Stimulated activated CD8-positive, alpha-beta memory T cell treated with anti-CD3 and anti-CD28 coated beads, Interleukin-4, amount 100 ng/mL, for 24 hours (primary cell): ENCODE data around the gene TBXAS1.
"Not testable (repeated sequence)": the region's sequence is repeated elsewhere in the genome, so short reads cannot be mapped to it uniquely, and the experiment has no call there.

Source experiments
- DNase-seq: peaks from one replicate; pipeline ENCODE4 v3.0.0-alpha.2; 2020; ENCODE audit warnings: low read depth

Gene TBXAS1

DNA sequence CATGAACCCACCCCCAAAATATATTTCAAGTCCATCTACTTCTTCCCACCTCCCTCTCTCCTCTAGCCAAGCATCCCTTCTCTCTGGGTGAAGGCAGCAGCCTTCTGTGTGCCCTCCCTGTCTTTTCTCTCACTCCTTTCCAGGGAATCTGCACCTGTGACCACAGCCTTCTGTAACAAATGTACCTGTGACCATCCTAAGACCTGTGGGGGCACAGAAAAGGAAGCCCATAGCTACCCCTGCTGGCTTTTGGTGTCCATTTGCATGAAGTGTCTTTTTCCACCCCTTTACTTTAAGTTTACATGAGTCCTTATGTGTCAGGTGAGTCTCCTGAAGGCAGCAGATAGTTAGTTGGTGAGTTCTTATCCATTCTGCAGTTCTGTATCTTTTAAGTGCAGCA, 2.0 kb upstream of the TBXAS1 start:
- DNase-seq, result no peak

DNA sequence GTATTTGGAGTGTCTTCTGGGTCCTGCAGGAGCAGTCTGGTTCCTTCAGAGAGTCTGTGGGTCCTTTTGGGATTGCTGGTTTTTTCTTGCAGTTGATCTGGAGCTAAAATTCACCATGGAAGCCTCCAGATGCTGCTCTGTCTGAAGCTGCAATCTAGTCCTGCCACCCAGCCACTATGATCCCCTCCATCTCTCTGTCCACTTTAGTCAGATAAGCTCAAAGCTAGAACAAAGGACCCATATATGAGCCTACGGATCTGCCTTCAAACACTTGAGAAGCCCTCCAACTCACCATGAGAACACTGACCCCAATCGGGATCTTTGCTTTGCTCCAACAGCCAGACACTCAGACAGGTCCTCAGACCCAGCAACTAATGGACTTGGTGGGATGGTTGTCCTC, 618 bp upstream of the TBXAS1 start:
- DNase-seq, result no peak

DNA sequence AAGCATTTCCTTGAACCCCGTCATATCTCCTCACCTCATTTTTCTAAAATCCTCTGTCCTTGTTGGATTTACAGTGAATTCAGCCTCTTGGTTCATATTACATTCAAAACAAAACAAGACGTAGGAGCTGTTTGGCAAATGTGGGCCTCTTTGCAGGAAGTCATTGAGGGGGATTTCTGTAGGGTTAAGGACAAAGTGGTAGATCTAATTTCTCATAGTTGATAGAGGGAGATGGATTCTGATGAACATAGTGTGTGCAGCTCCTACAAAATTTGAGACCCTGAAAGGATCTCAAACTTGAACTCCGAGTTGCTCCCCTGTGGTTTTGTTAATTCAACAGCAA, 682 bp downstream of the TBXAS1 start:
- DNase-seq, result no peak

DNA sequence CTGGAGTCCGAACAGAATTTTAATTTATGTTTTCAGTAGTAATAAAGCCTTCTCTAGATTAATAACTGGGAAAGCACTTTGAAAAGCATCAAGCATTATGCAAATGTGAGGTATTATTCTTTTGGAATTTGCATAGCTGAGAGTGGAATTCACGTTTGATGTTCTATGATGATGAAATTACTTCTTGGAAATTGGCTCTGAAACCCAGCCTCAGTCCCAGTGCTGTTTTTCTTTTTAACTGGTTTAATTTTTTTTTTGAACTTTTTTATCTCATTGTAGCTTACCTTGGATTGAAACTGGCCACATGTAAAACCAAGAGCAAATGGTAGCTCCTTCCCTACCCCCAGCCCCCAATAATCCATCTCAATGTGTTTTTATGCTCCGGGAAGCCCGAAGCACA, 1.2 kb downstream of the TBXAS1 start:
- no peak for DNase-seq

DNA sequence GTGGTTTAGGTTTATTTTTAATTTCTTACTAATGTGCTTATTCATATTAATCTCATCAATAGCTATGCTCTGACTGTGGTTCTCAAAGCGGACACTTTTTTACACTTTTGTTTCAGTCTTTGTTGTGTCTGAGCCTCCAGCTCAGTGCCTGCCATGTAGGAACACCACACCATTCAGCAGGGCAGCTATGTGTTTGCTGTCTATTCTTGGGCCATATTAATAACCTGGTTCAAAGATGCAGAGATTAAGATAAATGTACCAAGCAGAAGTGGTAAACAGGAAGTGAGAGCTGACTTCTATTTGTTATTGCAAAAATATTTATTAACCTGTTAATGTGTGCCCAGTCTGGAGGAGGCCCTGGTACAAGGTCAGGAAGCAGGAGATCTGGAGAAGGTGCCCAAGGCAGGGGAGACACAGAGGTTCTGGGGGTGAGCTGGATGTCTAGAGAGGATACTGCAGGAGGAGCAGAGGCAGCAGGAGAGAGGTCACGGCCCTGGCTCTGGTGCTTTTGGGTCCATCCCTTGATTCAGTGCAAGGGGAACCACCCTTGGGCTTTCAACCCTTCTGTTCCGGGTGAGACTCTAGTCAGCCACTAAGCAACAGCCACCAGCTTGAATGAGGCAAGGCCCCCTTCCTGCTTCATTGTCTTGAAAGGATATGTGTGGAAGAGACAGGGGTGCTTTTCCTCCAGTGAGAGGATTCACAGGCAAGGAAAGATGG, 1.9 kb downstream of the TBXAS1 start:
- DNase-seq, result no peak

DNA sequence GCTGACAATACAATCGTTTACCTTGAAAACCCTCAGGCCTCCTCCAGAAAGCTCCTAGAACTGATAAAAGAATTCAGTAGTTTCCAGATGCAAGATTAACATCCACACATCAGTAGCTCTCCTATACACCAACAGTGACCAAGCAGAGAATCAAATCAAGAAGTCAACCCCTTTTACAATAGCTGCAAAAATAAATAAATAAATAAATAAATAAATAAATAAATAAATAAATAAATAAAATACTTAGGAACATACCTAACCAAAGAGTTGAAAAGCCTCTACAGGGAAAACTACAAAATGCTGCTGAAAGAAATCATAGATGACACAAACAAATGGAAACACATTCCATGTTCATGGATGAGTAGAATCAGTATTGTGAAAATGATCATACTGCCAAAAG, 6.8 kb downstream of the TBXAS1 start:
- DNase-seq, result not testable (repeated sequence)

DNA sequence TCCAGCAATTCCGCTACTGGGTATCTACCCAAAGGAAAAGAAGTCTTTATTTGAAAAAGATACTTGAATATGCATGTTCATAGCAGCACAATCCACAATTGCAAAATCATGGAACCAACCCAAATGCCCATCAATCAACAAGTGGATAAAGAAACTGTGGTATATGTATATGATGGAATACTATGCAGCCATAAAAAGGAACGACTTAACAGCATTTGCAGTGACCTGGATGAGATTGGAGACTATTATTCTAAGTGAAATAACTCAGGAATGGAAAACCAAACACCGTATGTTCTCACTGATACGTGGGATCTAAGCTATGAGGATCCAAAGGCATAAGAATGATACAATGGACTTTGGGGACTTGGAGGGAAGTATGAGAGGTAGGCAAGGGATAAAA, 8.2 kb downstream of the TBXAS1 start:
- not testable (repeated sequence) for DNase-seq

DNA sequence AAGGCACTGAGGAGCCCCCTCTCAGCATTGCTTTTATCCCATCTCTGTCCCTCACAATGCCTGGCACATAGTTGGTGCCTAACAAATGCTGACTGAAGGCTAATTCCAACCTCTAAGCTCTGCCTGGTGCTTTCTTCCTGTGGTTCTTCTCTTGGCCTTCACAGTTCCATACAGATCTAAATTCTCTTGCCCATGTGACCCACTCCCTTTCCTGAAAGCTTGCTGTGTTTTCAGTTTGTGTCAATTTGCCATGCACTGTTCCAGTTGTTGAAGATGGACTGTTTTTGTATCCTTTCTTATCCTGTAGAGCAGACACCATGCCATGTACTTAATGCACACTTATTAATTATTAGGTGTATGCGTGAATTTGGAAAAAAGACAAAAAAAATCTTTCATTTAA, 9.2 kb downstream of the TBXAS1 start:
- no peak for DNase-seq

DNA sequence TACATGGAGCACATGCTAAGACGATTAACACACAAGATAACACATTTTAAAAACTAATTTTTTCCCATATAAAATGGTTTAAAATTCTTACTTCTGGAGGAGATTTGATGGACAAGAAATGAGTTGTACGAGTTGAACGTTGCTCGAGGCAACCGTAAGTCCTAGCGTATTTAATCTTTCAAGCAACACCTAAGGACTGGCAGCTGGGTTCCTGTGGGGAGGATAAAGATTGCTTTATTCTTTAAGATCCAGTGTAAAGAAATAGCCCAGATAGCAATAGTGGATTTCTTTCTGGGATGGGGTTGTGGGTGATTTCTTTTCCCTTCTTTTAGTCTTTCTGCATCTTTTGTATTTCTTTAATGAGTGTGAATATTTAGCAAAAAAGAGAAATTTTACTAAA, 9.8 kb downstream of the TBXAS1 start:
- no peak for DNase-seq

DNA sequence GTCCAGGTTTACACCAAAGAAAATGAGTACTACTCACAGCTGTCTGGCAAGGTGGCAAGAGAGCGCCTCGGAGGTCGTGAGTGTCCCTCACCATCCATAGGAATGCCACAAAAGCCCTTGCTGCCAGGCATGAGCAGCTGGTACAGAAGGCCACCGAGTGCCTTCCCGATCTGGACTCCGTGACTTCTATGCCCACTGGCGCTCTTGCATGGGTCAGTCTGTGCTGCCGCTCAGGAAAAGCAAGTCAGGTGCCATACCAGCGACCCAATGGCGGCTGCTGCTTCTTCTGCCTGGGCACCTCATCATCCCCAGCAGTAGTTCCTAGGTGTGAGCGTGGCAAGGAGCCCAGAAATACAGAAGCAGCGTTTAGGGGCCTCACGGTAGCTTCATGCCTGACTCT, 11.7 kb downstream of the TBXAS1 start:
- no peak for DNase-seq

DNA sequence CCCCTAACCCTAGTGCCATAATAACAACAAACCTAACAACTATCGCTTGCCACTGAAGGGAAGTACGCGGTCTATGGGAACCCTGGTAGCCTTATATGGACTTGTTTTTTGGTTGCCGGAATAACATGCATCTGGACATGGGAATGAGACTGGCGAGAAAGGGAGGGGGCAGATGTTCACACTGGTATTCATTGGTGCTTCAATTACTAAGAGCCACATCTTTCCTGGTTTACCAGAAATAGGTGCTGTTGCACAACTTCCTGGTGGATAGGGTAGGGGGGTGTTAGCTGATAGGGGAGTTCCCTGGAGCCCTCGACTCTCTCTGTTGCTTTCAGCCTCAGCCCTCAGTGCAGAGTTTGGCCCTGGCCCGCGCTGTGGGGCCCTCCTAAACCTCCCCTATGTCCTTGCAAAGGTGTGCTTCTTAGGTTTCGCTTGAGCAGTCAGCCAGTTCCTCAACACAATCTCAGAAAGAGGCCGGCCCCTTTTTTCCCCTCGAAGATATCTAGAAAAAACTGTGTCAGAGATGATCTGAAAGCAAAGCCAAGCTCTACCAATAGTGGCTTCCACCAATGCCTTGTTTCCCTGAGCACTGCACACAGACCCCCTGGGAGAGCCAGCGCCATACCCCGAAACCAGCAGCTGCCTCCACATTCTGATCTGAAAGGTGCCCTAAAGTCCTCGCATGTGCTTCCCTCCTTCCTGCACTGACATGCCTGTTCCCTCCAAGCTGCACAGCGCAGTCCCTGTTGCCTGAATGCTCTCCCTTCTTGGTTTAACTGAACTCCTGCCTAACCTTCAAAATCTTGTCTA, 13.5 kb downstream of the TBXAS1 start:
- no peak for DNase-seq

DNA sequence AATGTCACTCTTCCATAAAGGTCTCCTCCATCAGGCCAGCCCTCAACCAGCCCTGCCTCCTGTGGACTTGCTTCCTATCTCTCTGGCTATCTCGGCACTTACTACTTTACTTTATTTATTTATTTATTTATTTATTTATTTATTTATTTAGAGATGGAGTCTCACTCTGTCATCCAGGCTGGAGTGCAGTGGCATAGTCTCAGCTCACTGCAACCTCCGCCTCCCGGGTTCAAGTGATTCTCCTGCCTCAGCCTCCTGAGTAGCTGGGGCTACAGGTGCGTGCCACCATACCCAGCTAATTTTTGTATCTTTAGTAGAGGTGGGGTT, 14.1 kb downstream of the TBXAS1 start:
- not testable (repeated sequence) for DNase-seq

DNA sequence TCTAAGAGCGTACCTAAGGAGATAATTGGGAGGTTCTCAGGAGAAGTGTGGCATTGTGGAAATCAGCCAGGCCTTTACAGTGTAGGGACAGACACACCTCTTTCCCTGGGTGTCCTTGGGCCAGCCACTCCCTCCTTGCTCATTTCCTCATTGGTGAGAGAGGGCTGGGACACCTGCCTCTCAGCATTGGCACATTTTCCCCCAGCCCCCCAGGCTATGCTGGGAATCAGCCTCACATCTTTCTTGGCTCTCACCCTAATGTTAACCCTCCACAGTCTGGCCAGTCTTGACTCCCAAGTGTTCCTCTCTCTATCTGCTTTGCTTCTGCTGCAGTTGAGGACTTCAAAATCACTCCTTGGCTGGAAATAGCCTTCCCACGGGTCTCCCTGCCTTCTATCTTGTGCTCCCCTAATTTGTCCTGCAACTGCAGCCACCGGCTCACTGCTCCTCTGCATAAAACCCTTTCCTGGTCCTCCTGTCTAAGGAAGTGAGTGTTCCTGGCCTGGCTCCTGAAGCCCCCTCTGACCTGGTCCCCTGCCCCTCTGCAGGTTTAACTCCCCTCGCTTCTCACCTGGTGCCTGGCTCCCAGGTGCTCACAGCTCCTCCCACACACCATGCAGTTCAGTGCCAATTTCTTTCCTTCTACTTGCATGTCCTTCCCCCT, 15.8 kb downstream of the TBXAS1 start:
- DNase-seq, result no peak

DNA sequence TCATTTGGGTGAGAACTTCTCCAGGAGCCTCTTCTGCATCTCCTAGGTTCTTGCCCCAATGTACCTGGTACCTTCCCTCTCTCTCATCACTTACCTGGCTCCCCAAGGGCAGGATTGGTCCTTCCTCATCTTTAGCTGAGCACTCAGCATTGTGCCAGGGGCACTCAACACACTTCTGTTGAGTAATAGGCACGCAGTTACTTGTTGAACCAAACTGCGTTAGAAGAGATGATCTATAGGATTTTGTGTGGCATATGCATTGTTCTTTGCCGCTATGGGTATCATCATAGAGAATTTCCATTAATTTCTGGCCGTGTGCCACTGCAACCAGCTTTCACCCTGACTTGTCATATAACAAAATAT, 16.4 kb downstream of the TBXAS1 start:
- no peak for DNase-seq

DNA sequence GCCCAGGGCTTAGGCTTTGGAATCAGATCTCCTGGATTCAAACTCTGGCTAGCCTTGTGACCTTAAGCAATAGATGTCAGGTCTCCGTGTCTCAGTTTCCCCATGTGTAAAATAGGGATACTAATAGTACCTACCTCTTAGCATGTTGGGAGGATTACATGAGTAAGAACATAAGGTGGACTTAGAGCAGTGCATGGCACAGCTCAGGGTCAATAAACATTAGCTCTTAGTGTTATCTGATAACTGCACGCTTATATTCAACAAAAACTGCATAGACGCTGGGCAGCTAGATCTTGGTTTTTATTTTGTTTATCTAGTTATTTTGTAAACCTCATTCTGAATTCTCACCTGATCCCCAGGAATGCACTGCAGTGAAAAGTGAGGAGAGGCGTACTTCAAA, 17.2 kb downstream of the TBXAS1 start:
- DNase-seq, result no peak

DNA sequence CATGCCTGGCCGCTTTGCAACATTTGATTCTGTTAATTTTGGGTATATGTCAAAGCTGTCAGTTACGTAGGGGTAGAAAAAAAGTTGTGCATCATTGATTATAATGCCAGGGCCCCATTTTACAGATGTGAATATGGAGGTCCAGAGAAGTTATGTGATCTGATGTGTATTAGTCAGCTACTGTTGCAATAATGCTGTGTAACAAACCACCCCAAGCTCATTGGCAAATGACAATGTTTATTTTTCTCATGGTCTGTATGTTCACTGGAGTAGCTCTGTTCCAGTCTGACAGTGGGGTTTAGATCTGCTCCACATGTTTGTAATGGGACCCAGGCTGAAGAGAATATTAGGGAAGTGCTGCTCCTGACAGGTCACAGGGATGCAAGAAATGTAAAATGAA, 19.2 kb downstream of the TBXAS1 start:
- DNase-seq, result no peak

DNA sequence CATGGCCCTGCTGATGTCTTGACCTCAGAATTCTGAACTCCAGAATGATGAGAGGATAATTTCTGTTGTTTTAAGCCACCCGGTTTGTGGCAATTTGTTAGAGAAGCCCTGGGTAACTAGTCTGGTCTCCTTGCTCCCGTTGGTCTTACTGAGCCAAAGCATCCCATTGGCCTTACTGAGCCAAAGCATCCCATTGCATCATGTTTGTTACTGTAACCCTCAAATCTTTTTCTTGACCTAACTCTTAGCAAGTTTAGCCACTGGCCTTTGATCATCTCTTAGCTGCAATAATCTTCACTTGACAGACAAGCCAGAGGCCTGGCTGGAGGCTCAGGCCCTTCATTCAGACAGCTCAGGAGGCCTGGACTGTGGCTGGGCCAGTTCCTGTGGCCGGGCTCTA, 21.8 kb downstream of the TBXAS1 start:
- DNase-seq, result no peak

DNA sequence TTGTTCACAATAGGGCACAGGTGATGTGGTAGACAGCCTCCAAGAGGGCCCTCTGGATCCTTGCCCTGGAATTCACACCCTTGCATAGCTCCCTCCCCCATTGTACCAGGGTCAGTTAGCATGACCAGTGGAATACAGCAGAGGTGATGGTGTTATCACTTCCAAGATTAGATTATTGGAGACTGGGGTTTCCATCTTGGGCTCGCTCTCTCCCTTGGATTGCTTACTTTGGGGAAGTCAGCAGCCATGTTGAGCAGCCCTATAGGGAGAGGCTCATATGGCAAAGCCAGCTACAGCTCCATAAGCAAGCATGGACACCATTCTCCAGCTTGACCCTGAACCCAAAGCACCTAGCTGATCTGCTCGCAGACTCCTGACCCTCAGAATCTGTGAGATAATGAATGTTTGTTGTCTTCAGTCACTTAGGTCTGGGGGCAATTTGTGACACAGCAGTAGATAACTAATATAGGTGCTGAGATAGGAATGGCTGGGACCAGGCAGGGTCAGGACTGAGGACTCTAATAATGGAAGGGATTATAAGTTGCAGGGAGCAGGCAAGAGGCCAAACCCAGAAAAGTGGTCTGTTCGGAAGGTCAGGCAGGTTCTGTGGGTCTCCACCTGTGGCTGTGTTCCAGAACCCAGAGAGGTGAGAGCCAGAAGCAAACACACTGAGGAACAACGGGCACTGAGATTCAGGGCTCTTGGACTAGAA, 22.9 kb downstream of the TBXAS1 start:
- DNase-seq, result no peak

DNA sequence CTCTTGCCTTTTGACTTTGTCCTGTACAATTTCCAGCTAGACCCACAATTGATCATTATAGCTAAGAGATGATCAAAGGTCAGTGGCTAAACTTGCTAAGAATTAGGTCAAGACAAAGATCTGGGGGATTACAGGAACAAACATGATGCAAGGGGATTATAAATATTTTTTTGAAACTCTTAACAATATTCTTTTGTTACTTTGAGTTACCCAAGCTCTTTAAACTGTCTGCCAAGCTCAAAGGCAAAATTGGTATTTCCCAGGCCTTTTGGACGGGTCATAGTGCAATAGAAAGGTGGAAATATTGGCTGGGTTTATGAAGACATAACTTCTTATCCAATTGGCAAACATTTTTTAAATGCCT, 23.4 kb downstream of the TBXAS1 start:
- no peak for DNase-seq

DNA sequence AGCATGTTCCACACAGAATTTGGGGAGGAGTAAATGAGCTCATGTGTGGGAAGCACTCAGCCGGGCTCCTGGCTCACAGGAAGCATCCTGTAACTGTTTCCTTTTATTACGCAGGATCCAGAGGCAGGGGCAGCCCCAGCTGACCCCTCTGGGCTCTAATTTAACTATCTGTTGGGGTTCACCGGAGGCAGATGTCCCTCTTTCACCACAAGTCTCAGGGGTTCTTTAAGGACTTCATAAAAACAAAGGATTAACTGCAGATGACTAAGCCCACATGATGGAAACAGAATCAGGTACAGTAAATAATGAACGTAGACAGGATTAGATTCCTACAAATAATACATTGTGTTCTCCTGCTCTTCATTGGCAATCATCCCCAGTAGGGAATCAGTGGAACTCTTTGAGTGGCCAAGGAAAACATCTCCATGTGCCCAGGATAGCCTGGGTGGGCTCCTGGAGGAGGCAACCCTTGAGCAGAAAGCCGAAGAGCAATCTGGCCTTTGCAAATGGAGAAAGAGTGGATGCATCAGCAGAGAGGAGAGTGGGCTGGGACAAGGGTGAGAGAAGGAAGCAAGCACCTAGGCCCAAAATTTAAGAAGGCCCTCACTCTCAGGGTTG, 24.6 kb downstream of the TBXAS1 start:
- no peak for DNase-seq

DNA sequence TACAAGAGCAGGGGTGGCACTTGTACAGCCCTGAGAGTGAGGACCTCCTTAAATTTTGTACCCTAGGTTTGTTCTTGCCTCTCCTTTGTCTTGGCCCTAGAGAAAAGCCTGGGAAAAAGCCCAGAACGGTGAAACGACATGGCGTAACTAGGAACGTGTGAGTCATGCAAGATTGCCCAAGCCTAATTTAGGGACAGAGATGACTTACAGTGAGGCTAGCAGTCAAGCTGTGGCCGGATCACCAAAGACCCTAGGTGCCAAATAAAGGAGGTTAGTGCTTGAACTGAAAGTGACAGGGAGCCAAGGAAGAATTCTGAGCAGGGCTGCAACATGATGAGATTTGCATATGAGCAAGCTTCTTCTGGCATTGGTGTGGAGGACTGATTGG, 25.1 kb downstream of the TBXAS1 start:
- no peak for DNase-seq

DNA sequence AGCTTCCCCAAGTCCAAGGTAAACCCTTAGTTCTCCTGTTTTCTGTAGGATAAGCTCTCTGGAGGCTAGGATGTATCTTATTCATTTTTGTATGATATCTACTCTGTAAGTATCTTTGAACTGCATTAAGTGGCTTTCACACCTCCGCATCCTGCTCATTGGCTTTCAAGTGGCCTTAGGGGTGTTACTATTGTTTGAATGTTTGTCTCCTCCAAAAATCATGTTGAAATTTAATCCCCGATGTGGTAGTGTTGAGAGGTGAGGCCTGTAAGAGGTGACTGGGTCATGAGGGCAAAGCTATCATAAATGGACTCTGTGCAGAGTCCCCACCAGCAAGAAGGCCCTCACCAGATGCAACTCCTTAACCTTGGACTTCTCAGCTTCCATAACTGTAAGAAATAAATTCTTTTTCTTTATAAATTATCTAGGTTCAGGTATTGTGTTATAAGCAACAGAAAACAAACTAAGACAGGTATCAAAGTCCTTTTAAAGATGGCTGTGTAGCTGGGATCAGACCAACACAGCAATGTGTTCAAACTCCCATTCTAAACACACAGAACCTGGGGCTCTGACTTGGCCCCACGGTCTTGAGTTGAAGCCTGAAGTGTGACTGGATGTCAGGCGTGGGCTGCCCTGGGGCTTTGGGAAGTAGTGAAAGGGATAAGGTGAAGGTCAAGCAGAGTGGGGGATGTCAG, 25.9 kb downstream of the TBXAS1 start:
- DNase-seq, result no peak
